GM18520 (cell line): ENCODE data around the gene CEACAM21.
"Not testable (repeated sequence)": the region's sequence is repeated elsewhere in the genome, so short reads cannot be mapped to it uniquely, and the experiment has no call there.

Source experiments
- ATAC-seq: cut with Tn5 transposase; IDR thresholded peaks from one replicate; pipeline ENCODE4 v1.9.1; 2021; ENCODE audit not compliant: unreplicated experiment

The CEACAM21 gene

GRCh38 chr19:41548954-41549688 is 26.8 kb upstream of the CEACAM21 start:
- peak; percentile 28 for ATAC-seq

- no peak for ATAC-seq
Measured at GRCh38 chr19:41549884-41550283, 26.1 kb upstream of the CEACAM21 start.

- ATAC-seq = no peak
Measured at GRCh38 chr19:41551212-41551610, 24.8 kb upstream of the CEACAM21 start.

- no peak for ATAC-seq
Measured at GRCh38 chr19:41551711-41552110, 24.3 kb upstream of the CEACAM21 start.

- no peak for ATAC-seq
Measured at GRCh38 chr19:41552558-41552957, 23.4 kb upstream of the CEACAM21 start.

GRCh38 chr19:41553804-41554203 is 22.2 kb upstream of the CEACAM21 start:
- ATAC-seq = no peak

- no peak for ATAC-seq
Measured at GRCh38 chr19:41554907-41555306, 21.1 kb upstream of the CEACAM21 start.

- no peak for ATAC-seq
Measured at GRCh38 chr19:41555748-41556147, 20.2 kb upstream of the CEACAM21 start.

GRCh38 chr19:41563854-41564514 is 12.0 kb upstream of the CEACAM21 start:
- ATAC-seq = peak; percentile 18

- ATAC-seq = no peak
Measured at GRCh38 chr19:41564515-41565378, 11.2 kb upstream of the CEACAM21 start.

- no peak for ATAC-seq
Measured at GRCh38 chr19:41565379-41565720, 10.6 kb upstream of the CEACAM21 start.

GRCh38 chr19:41566001-41566400 is 10.0 kb upstream of the CEACAM21 start:
- ATAC-seq = no peak

GRCh38 chr19:41569481-41570150 is 6.3 kb upstream of the CEACAM21 start:
- ATAC-seq = no peak

GRCh38 chr19:41570179-41570578 is 5.8 kb upstream of the CEACAM21 start:
- no peak for ATAC-seq

- ATAC-seq = no peak
Measured at GRCh38 chr19:41570639-41571112, 5.3 kb upstream of the CEACAM21 start.

- no peak for ATAC-seq
Measured at GRCh38 chr19:41577144-41577830, 1.3 kb downstream of the CEACAM21 start.

- ATAC-seq = no peak
Measured at GRCh38 chr19:41577833-41578232, 1.9 kb downstream of the CEACAM21 start.

- ATAC-seq = no peak
Measured at GRCh38 chr19:41578886-41579285, 2.9 kb downstream of the CEACAM21 start.

- ATAC-seq = not testable (repeated sequence)
Measured at GRCh38 chr19:41581068-41581467, 5.1 kb downstream of the CEACAM21 start.

GRCh38 chr19:41582577-41583182 is 6.7 kb downstream of the CEACAM21 start:
- ATAC-seq = not testable (repeated sequence)
